NOMO-1 treated with DMSO at 0.1 percent for 48 hours (cell line): Measurements from ENCODE around the gene HMGCLL1.
A peak's percentile ranks its signal among the peaks of the same experiment; 100 is the strongest.

Experiments
- DNase-seq: peaks from one replicate; lab custom pipeline; 2025; ENCODE audit not compliant: unreplicated experiment; lab: John Stamatoyannopoulos, UW

The HMGCLL1 gene

GRCh38 chr6:55447891-55448290 is 131.1 kb downstream of the HMGCLL1 start:
- no peak for DNase-seq

DNA sequence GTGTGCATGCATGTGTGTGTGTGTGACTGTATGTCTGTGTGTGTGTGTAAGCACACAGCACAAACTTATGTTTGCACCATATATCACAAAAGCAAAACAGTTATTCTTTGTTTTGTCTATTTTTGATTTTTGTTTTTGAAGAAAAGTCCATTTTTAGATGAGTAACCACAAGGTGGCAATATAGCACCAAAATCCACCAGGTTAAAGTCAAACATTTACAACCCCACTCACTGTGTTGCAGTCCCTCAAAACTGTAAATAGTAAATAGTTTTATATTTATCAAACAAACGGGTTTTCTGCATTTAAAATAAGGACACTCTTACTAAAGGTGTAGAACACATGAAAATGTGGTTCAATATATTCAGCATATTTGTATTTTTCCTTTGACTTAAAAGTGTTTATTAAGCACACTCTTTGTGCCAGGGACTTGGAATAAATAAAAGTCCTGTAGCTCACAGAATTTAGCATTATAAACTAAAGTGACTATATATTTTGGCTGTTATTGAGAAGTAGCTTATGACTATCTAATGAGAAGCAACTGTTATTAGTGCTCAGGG is 133.3 kb downstream of the HMGCLL1 start:
- DNase-seq, result peak; percentile 7

DNA sequence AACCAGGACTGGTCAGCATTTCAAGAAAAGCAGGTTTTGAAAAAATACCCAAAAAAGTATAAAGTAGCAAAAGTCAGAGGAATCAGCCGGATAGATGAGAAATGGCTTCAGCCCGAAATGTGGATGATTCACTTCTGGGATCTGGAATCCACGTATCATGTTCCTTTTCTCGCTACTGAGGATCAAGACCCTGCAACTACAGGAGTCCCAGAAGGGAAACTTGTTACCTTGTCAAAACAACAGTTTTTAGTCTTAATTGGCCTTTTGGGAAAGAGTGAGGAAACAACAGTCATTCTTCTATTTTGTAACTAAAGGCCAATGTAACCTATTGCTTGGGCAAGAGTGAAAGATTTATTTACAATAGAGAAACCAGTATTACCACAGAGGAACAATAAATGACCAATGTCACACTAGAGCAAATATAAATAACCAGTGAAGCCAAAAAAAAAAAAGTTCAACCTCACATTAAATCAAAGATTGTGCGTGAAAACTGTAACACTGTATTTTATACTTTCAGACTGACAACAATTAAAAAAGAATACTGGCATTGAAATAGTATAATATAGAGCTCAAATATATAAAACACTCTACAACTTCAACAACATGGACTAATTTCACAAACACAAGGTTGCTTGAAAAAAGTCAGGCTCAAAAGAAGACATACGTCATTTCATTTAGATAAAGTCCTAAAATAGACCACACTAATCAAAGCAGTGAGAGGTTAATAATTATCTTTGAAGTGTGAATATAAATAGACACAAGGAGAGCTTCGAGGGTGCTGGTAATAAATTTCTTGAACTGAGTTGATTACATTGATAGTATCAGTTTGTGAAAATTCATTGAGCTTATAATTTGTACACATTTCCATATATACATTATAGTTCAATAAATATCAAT is 135.5 kb downstream of the HMGCLL1 start:
- no peak for DNase-seq

DNA sequence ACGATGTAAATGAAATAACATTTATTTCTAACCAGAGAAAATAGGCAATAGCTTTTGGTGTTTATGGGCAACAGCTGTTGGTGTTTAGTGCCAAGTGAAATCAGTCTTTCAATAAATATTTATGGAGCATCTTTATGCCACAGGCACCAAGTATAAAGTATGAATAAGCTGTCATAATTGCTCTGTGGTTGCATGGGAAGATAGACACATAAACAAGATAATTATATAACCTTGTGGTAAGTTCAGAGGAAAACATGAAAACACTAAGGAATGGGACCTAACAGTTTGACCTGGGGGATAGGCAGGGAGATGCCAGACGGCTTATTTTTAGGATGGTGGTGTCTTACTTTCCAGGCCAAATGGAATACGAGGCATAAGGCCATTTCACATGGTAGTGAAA is 140.8 kb downstream of the HMGCLL1 start:
- no peak for DNase-seq

DNA sequence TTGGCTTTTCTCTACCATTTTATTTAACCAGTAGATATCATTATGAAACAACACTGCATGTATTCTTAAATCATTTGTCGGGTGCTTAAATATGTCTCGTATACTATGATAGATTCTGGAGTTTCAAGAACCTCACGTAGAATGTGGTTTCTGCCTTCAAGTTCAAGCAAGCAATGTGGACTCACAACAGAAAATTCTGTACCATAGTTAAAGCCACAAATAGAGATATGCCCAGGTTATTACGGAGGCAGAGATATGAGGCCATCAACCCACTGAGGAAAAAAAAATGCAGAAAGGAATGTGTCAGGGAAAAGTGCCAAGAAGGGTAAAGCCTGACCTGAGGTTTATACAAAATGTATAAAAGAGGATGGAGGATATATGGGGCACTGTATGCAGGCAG is 141.9 kb downstream of the HMGCLL1 start:
- DNase-seq, result no peak

- no peak for DNase-seq
These were observed 145.4 kb downstream of the HMGCLL1 start for GRCh38 chr6:55433446-55434130.

- DNase-seq, result no peak
These were observed 155.1 kb downstream of the HMGCLL1 start for GRCh38 chr6:55423933-55424332.

DNA sequence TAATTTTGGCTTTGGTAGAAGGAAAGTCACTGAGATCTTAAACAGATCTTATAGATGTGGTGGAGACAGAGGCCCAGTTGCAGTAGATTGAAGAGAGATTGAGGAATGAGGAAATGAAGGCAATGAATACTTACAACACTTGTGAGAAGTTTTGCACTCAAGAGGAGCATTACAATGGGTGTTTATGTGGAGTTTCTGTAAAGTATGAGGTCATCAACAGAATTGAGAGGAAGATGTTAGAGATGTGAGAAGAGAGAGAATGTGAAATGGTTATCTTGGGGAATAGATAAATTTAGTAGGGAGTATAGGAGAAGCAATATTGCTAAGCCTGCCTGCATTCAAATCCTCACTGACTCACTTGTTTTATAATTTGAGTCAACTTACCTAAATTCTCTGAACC is 168.3 kb downstream of the HMGCLL1 start:
- DNase-seq, result no peak

DNA sequence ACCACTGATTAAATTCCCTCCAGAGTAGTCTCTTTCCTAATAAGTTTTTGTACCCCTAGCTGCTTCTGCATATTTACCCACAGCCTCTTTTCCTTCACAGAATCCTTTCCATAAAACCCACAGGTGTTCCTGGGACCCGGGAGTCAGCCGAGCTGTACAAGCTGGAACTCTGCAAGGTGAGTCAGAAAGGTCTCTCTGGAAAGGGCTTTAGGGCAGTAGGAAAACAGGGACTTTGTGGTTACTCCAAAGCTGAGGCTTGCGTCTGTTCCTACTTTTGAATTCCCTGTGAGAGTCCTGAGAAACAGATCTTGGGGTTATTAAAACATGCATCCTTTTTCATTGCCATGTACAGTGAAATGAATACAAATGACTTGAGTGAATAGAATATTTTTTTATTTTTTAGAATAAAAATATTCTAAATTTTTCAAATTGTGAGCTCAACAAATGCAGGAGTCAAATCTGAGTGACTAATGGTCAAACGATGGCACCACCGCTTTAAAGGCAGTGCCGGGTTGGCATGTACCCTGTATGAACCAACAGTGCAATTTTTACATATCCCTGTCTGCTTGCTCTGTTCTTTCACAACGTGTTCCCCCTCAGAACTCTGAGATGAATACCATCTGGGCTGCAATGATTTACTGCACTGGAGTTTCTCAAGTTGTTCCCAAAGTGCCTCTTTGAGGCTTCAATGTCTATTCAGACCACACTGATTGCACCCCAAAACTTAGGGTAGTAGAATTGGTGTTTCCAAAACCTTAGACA is 173.3 kb downstream of the HMGCLL1 start:
- no peak for DNase-seq

GRCh38 chr6:55399351-55399750 is 179.6 kb downstream of the HMGCLL1 start:
- DNase-seq, result no peak

DNA sequence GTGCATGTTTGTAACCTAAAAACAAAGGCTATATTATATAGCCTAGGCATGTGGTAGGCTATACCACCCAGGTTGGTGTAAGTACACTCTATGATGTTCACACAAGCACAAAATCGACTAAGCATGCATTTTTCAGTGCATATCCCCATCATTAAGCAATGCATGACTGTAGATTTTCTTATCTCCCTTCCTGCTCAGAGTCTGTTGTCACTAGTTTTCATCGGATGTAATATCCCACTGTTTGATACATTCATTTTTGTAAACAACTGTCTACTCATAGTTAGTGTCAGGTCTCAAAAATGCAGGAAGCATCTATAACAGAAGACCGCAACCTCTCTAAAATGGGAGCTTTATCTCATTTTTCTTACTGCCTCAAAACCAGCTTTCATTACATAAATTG is 181.0 kb downstream of the HMGCLL1 start:
- no peak for DNase-seq

GRCh38 chr6:55395871-55396270 is 183.1 kb downstream of the HMGCLL1 start:
- no peak for DNase-seq

DNA sequence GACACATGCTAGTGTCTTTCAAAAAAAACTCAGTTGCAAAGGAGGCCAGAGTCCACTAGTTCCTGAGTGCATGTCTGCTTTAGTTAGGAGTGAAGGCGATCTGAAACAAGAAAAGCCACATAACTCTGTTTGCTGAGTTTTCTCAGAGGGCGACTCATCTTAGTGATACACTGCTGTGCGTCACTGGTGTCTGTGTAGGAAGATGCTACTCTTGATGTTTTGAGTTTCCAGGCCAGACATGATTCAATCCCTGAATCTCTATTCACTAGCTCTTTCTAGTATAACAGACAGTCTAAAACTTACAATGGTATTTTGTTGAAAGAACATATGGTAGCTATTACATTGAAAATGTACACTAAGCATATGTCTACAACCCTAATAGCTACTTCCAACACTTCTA is 190.8 kb downstream of the HMGCLL1 start:
- no peak for DNase-seq
